HEK293 (cell line): Measurements from ENCODE around the gene SYCN.

Source experiments
- EGR2 ChIP-seq: fragments of 450-650 bp; formaldehyde crosslinking; IDR thresholded peaks from 2 replicates; pipeline ENCODE4 v1.5.1; 2016; ENCODE audit warnings: low read depth, missing biosample characterization, missing genetic modification characterization
- KLF1 ChIP-seq: fragments of 450-650 bp; formaldehyde crosslinking; IDR thresholded peaks from 2 replicates; pipeline ENCODE4 v1.5.1; 2016; ENCODE audit warnings: missing biosample characterization, missing genetic modification characterization
- KLF16 ChIP-seq: fragments of 450-650 bp; formaldehyde crosslinking; IDR thresholded peaks from 2 replicates; pipeline ENCODE4 v1.5.1; 2017; ENCODE audit warnings: missing biosample characterization, missing genetic modification characterization
- SALL2 ChIP-seq: fragments of 450-650 bp; formaldehyde crosslinking; IDR thresholded peaks from 2 replicates; pipeline ENCODE4 v1.5.0; 2017; ENCODE audit warnings: missing biosample characterization, mild to moderate bottlenecking, missing genetic modification characterization, borderline replicate concordance
- SCRT1 ChIP-seq: fragments of 450-650 bp; formaldehyde crosslinking; IDR thresholded peaks from 2 replicates; pipeline ENCODE4 v1.5.1; 2016; ENCODE audit warnings: missing biosample characterization, missing genetic modification characterization, borderline replicate concordance
- ZBTB1 ChIP-seq: fragments of 450-650 bp; formaldehyde crosslinking; IDR thresholded peaks from 2 replicates; pipeline ENCODE4 v1.5.1; 2016; ENCODE audit warnings: missing biosample characterization, missing genetic modification characterization
- ZBTB21 ChIP-seq: fragments of 450-650 bp; formaldehyde crosslinking; IDR thresholded peaks from 2 replicates; pipeline ENCODE4 v1.5.1; 2017; ENCODE audit warnings: missing biosample characterization, missing genetic modification characterization
- ZFHX2 ChIP-seq: fragments of 450-650 bp; formaldehyde crosslinking; conservative IDR thresholded peaks from 2 replicates; pipeline ENCODE4 v1.5.1; 2016; ENCODE audit warnings: missing biosample characterization, missing genetic modification characterization
- ZFP3 ChIP-seq: fragments of 450-650 bp; formaldehyde crosslinking; IDR thresholded peaks from 2 replicates; pipeline ENCODE4 v1.5.1; 2016; ENCODE audit warnings: low read depth, missing biosample characterization, missing genetic modification characterization
- ZIC2 ChIP-seq: fragments of 450-650 bp; formaldehyde crosslinking; IDR thresholded peaks from 2 replicates; pipeline ENCODE4 v1.5.1; 2016; ENCODE audit warnings: missing biosample characterization, missing genetic modification characterization
- ZNF10 ChIP-seq: fragments of 450-650 bp; formaldehyde crosslinking; IDR thresholded peaks from 2 replicates; pipeline ENCODE4 v1.5.1; 2017; ENCODE audit warnings: missing biosample characterization, missing genetic modification characterization
- ZNF146 ChIP-seq: fragments of 450-650 bp; formaldehyde crosslinking; IDR thresholded peaks from 2 replicates; pipeline ENCODE4 v1.5.1; 2016; ENCODE audit warnings: missing biosample characterization, missing genetic modification characterization
- ZNF155 ChIP-seq: fragments of 450-650 bp; formaldehyde crosslinking; IDR thresholded peaks from 2 replicates; pipeline ENCODE4 v1.5.1; 2016; ENCODE audit warnings: missing biosample characterization, missing genetic modification characterization
- ZNF2 ChIP-seq: fragments of 450-650 bp; formaldehyde crosslinking; IDR thresholded peaks from 2 replicates; pipeline ENCODE4 v1.5.1; 2016; ENCODE audit warnings: missing biosample characterization, missing genetic modification characterization
- ZNF239 ChIP-seq: fragments of 450-650 bp; formaldehyde crosslinking; IDR thresholded peaks from 2 replicates; pipeline ENCODE4 v1.5.1; 2016; ENCODE audit warnings: missing biosample characterization, missing genetic modification characterization
- ZNF394 ChIP-seq: fragments of 450-650 bp; formaldehyde crosslinking; IDR thresholded peaks from 2 replicates; pipeline ENCODE4 v1.5.1; 2016; ENCODE audit warnings: missing biosample characterization, missing genetic modification characterization, mild to moderate bottlenecking, moderate library complexity, borderline replicate concordance
- ZNF426 ChIP-seq: fragments of 450-650 bp; formaldehyde crosslinking; IDR thresholded peaks from 2 replicates; pipeline ENCODE4 v1.5.1; 2017; ENCODE audit warnings: missing biosample characterization, missing genetic modification characterization, mild to moderate bottlenecking, inconsistent platforms, moderate library complexity
- ZNF433 ChIP-seq: fragments of 450-650 bp; formaldehyde crosslinking; IDR thresholded peaks from 2 replicates; pipeline ENCODE4 v1.5.1; 2016; ENCODE audit warnings: missing biosample characterization, missing genetic modification characterization, low read depth
- ZNF473 ChIP-seq: fragments of 450-650 bp; formaldehyde crosslinking; IDR thresholded peaks from 2 replicates; pipeline ENCODE4 v1.5.1; 2017; ENCODE audit warnings: missing biosample characterization, missing genetic modification characterization
- ZNF555 ChIP-seq: fragments of 450-650 bp; formaldehyde crosslinking; conservative IDR thresholded peaks from 2 replicates; pipeline ENCODE4 v1.5.1; 2017; ENCODE audit warnings: missing biosample characterization, mild to moderate bottlenecking, missing genetic modification characterization, inconsistent platforms
- ZNF600 ChIP-seq: fragments of 450-650 bp; formaldehyde crosslinking; IDR thresholded peaks from 2 replicates; pipeline ENCODE4 v1.5.1; 2016; ENCODE audit warnings: missing biosample characterization, missing genetic modification characterization
- ZNF658 ChIP-seq: fragments of 450-650 bp; formaldehyde crosslinking; IDR thresholded peaks from 2 replicates; pipeline ENCODE4; 2016; ENCODE audit warnings: missing biosample characterization, missing genetic modification characterization
- TF ChIP-seq, protein P1 (sequence below): fragments of 450-650 bp; formaldehyde crosslinking; IDR thresholded peaks from 2 replicates; pipeline ENCODE4 v1.5.1; 2016; ENCODE audit warnings: missing biosample characterization, missing genetic modification characterization, borderline replicate concordance
- TF ChIP-seq, protein P2 (sequence below): fragments of 450-650 bp; formaldehyde crosslinking; IDR thresholded peaks from 2 replicates; pipeline ENCODE4 v1.5.1; 2016; ENCODE audit warnings: missing biosample characterization, missing genetic modification characterization
- TF ChIP-seq, protein P3 (sequence below): fragments of 450-650 bp; formaldehyde crosslinking; conservative IDR thresholded peaks from 2 replicates; pipeline ENCODE4 v1.5.1; 2016; ENCODE audit warnings: low read depth, missing biosample characterization, missing genetic modification characterization
- TF ChIP-seq, protein P4 (sequence below): fragments of 450-650 bp; formaldehyde crosslinking; IDR thresholded peaks from 2 replicates; pipeline ENCODE4 v1.5.1; 2016; ENCODE audit warnings: missing biosample characterization, missing genetic modification characterization

SYCN gene

DNA sequence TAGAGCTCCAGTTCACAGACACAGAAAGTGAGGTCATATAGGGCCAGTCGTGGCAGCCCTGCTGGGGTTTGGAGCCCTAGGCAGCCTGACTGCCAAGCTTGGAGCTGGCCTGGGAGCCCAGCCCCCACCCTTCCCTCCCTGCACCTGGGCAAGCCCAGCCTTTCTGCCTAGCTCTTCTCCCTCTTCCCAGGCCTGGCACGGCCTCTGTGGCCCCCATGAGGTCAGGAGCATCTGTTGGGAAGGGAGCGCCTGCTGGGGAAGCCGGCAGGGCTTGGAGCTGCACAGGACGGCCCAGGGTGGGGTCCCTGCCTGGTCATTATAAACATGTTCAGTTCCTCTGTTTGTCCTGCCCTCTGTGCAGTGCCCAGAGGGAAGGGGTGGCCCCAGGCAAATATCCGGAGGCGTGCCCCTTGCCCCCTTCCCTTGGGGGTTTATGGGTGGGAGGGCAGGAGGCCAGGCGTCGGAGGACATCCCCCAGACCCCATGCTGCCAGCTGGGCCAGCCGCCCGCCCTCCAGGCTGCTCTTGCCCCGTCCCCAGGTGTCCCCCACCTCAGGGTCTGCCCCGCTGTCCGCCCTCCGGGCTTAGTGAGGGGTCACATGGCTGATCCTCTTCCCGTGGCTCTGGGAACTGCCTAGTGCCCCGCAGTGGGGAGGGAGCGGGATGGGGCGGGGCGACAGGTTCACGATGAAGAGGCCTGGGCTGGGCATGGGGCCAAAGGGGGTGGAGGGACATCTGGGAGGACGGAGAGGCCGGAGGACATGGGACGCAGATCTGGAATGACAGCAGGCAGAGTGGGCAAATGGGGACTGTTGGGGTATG lies 37.3 kb downstream of the SYCN start (continued):
- TF ChIP-seq ZIC2 (tag by site-specific recombination) (peak; percentile 98), ZNF426 (no peak), ZNF394 (tag by site-specific recombination) (no peak; the same call in 1 of the 2 replicates), EGR2 (peak; percentile 56; the same call in 1 of the 2 replicates), ZNF473 (tag by site-specific recombination) (no peak), KLF16 (tag by site-specific recombination) (peak; percentile 48; the same call in 1 of the 2 replicates), ZFP3 (no peak), ZNF433 (tag by site-specific recombination) (no peak), SCRT1 (peak; percentile 68; the same call in 1 of the 2 replicates), ZBTB1 (tag by site-specific recombination) (no peak), ZNF239 (tag by site-specific recombination) (no peak), ZBTB21 (no peak), ZNF146 (tag by site-specific recombination) (no peak), SALL2 (tag by site-specific recombination) (no peak), ZNF658 (tag by site-specific recombination) (no peak), KLF1 (peak; percentile 74; the same call in 1 of the 2 replicates), ZNF2 (no peak), ZNF555 (tag by site-specific recombination) (no peak), ZNF155 (tag by site-specific recombination) (no peak), ZNF600 (tag by site-specific recombination) (0 out of 2 replicates have a peak, but pooled peaks have one; percentile 26), ZNF10 (no peak), ZFHX2 (tag by site-specific recombination) (peak; percentile 76)
- TF ChIP-seq, protein P1, sequence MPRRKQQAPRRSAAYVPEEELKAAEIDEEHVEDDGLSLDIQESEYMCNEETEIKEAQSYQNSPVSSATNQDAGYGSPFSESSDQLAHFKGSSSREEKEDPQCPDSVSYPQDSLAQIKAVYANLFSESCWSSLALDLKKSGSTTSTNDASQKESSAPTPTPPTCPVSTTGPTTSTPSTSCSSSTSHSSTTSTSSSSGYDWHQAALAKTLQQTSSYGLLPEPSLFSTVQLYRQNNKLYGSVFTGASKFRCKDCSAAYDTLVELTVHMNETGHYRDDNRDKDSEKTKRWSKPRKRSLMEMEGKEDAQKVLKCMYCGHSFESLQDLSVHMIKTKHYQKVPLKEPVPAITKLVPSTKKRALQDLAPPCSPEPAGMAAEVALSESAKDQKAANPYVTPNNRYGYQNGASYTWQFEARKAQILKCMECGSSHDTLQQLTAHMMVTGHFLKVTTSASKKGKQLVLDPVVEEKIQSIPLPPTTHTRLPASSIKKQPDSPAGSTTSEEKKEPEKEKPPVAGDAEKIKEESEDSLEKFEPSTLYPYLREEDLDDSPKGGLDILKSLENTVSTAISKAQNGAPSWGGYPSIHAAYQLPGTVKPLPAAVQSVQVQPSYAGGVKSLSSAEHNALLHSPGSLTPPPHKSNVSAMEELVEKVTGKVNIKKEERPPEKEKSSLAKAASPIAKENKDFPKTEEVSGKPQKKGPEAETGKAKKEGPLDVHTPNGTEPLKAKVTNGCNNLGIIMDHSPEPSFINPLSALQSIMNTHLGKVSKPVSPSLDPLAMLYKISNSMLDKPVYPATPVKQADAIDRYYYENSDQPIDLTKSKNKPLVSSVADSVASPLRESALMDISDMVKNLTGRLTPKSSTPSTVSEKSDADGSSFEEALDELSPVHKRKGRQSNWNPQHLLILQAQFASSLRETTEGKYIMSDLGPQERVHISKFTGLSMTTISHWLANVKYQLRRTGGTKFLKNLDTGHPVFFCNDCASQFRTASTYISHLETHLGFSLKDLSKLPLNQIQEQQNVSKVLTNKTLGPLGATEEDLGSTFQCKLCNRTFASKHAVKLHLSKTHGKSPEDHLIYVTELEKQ (tag by site-specific recombination), result no peak
- TF ChIP-seq, protein P2, sequence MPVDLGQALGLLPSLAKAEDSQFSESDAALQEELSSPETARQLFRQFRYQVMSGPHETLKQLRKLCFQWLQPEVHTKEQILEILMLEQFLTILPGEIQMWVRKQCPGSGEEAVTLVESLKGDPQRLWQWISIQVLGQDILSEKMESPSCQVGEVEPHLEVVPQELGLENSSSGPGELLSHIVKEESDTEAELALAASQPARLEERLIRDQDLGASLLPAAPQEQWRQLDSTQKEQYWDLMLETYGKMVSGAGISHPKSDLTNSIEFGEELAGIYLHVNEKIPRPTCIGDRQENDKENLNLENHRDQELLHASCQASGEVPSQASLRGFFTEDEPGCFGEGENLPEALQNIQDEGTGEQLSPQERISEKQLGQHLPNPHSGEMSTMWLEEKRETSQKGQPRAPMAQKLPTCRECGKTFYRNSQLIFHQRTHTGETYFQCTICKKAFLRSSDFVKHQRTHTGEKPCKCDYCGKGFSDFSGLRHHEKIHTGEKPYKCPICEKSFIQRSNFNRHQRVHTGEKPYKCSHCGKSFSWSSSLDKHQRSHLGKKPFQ, result no peak
- TF ChIP-seq, protein P3, sequence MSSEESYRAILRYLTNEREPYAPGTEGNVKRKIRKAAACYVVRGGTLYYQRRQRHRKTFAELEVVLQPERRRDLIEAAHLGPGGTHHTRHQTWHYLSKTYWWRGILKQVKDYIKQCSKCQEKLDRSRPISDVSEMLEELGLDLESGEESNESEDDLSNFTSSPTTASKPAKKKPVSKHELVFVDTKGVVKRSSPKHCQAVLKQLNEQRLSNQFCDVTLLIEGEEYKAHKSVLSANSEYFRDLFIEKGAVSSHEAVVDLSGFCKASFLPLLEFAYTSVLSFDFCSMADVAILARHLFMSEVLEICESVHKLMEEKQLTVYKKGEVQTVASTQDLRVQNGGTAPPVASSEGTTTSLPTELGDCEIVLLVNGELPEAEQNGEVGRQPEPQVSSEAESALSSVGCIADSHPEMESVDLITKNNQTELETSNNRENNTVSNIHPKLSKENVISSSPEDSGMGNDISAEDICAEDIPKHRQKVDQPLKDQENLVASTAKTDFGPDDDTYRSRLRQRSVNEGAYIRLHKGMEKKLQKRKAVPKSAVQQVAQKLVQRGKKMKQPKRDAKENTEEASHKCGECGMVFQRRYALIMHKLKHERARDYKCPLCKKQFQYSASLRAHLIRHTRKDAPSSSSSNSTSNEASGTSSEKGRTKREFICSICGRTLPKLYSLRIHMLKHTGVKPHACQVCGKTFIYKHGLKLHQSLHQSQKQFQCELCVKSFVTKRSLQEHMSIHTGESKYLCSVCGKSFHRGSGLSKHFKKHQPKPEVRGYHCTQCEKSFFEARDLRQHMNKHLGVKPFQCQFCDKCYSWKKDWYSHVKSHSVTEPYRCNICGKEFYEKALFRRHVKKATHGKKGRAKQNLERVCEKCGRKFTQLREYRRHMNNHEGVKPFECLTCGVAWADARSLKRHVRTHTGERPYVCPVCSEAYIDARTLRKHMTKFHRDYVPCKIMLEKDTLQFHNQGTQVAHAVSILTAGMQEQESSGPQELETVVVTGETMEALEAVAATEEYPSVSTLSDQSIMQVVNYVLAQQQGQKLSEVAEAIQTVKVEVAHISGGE (tag by site-specific recombination), result no peak
- TF ChIP-seq, protein P4, sequence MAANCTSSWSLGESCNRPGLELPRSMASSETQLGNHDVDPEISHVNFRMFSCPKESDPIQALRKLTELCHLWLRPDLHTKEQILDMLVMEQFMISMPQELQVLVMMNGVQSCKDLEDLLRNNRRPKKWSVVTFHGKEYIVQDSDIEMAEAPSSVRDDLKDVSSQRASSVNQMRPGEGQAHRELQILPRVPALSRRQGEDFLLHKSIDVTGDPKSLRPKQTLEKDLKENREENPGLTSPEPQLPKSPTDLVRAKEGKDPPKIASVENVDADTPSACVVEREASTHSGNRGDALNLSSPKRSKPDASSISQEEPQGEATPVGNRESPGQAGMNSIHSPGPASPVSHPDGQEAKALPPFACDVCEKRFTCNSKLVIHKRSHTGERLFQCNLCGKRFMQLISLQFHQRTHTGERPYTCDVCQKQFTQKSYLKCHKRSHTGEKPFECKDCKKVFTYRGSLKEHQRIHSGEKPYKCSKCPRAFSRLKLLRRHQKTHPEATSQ (tag by site-specific recombination), result no peak
